HG03135 (cell line): ENCODE measurements around the gene RND2.

Source experiments
- ATAC-seq: cut with Tn5 transposase; IDR thresholded peaks from one replicate; pipeline ENCODE4 v1.9.1; 2021; ENCODE audit warnings: mild to moderate bottlenecking, moderate library complexity; ENCODE audit not compliant: unreplicated experiment

RND2 gene

DNA sequence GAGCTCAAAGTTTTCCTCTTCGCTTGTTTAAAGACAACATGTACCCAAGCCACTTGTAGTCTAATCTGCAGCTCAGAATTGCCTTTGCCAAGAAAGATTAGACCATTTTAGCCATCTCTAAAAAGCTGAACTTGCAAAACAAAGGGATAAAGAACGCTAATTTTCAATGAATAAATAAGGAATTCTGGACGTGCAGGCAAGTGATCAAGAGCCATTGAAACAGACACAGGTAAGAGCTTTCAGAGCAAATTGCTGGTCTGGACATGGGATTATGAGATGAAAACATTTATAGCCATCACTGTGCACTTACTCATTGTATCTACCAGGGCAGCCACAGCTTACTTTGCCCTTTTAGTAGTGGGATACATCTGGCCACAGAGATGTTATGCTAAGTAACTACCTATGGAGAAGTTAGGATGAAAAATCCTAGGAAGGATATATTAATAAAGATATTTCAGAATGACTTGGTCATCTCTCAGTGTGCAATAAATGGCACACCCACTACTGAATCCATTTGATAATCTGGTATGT, 44.4 kb downstream of the RND2 start:
- no peak for ATAC-seq

GRCh38 chr17:43070257-43070656, 45.2 kb downstream of the RND2 start:
- no peak for ATAC-seq

GRCh38 chr17:43070872-43071271, 45.8 kb downstream of the RND2 start:
- no peak for ATAC-seq

DNA sequence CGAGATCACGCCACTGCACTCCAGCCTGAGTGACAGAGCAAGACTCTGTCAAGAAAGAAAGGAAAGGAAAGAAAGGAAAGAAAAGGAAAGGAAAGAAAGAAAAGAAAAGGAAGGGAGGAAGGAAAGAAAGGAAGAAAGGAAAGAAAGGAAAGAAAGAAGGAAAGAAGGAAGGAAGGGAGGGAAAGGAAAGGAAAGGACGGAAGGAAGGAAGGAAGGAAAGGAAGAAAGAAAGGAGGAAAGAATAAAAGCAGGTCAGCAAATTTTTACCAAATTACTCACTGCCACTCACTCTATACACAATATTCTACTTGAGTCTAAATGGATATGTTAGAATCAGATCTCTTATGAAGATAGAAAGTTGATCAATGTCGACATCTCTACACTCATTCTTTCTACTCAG, 49.8 kb downstream of the RND2 start:
- ATAC-seq: no peak

DNA sequence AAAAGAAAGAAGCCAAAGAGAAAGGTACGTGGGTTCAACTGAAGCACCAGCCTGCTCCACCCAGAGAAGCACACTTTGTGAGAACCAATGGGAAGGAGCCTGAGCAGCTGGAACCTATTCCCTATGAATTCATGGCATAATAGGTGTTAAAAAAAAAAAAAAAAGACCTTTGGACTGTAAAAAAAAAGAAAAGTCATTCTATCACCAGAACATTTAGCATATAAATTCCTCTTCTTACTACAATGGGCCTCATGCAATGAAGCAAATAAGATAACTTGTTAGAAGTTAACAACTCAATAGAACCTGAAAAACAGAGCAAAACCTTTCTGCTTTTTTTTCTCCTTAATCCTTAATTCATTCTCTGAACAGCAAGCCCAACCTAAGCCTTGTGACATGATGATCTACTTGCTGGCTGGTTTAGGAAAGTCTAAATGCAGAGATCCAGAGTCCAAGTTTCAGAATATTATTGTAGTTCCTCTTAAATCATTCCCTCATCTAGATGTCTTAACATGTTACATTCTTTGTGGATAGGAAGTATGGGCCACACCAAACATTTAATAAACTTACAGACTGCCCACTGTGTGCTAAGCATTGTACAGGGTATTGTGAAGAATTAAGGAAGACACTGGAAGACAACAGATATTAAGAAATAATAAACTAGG, 54.7 kb downstream of the RND2 start:
- ATAC-seq: no peak
